ENCODE measurements around the gene CDH13.

CDH13 gene

GRCh38 chr16:83329441-83329840 is 702.7 kb downstream of the CDH13 start:
- DNase-seq: no peak

GRCh38 chr16:83330251-83330650 is 703.5 kb downstream of the CDH13 start:
- DNase-seq: no peak

GRCh38 chr16:83335076-83335475 is 708.3 kb downstream of the CDH13 start:
- DNase-seq: no peak

GRCh38 chr16:83336603-83337002 is 709.8 kb downstream of the CDH13 start:
- DNase-seq: no peak

GRCh38 chr16:83338138-83338537 is 711.4 kb downstream of the CDH13 start:
- DNase-seq: no peak

GRCh38 chr16:83338941-83339340 is 712.2 kb downstream of the CDH13 start:
- no peak for DNase-seq

- no peak for DNase-seq
These were observed 717.2 kb downstream of the CDH13 start for GRCh38 chr16:83343935-83344366.

GRCh38 chr16:83345846-83346640 is 719.3 kb downstream of the CDH13 start:
- no peak for DNase-seq

GRCh38 chr16:83348991-83349390 is 722.2 kb downstream of the CDH13 start:
- DNase-seq: no peak

- DNase-seq: no peak
These were observed 723.7 kb downstream of the CDH13 start for GRCh38 chr16:83350481-83350880.

- no peak for DNase-seq
These were observed 725.1 kb downstream of the CDH13 start for GRCh38 chr16:83351846-83352245.

GRCh38 chr16:83353241-83353640 is 726.5 kb downstream of the CDH13 start:
- no peak for DNase-seq

- DNase-seq: no peak
These were observed 727.2 kb downstream of the CDH13 start for GRCh38 chr16:83354015-83354414.

- DNase-seq: no peak
These were observed 728.9 kb downstream of the CDH13 start for GRCh38 chr16:83355570-83356218.

- peak; percentile 58 for DNase-seq
These were observed 729.5 kb downstream of the CDH13 start for GRCh38 chr16:83356266-83356665.

GRCh38 chr16:83356986-83357385 is 730.2 kb downstream of the CDH13 start:
- DNase-seq: no peak

- DNase-seq: no peak
These were observed 736.8 kb downstream of the CDH13 start for GRCh38 chr16:83363521-83363920.

GRCh38 chr16:83365166-83365565 is 738.4 kb downstream of the CDH13 start:
- DNase-seq: no peak

- DNase-seq: no peak
These were observed 739.5 kb downstream of the CDH13 start for GRCh38 chr16:83366228-83366627.

GRCh38 chr16:83374979-83375378 is 748.2 kb downstream of the CDH13 start:
- DNase-seq: no peak

- DNase-seq: no peak
These were observed 763.0 kb downstream of the CDH13 start for GRCh38 chr16:83389751-83390150.

GRCh38 chr16:83390759-83391158 is 764.0 kb downstream of the CDH13 start:
- DNase-seq: no peak

- DNase-seq: no peak
These were observed 766.0 kb downstream of the CDH13 start for GRCh38 chr16:83392743-83393142.

GRCh38 chr16:83393196-83393981 is 766.6 kb downstream of the CDH13 start:
- DNase-seq: no peak

All from kidney glomerular epithelial cell (primary cell).